Muscle of leg (tissue), 16 donors: ENCODE data around the gene NUP58. TPM values are rescaled to one million over a fixed set of nuclear protein-coding genes. Genes with fewer than 3 reads are reported as not detected.
A peak's percentile ranks its signal among the peaks of the same experiment; 100 is the strongest.

Experiments
- DNase-seq: peaks from one replicate; pipeline ENCODE4 v3.0.0; 2013
- H3K27ac ChIP-seq: one replicate; pipeline ENCODE4 v1.5.1; 2013; ENCODE audit warnings: mild to moderate bottlenecking, low read length, control low read depth
- H3K27me3 ChIP-seq: one replicate; pipeline ENCODE4 v1.6.1; 2013; ENCODE audit warnings: low read length; ENCODE audit not compliant: control insufficient read depth, insufficient read depth
- H3K36me3 ChIP-seq: one replicate; pipeline ENCODE4 v1.6.1; 2013; ENCODE audit warnings: low read length; ENCODE audit not compliant: control insufficient read depth, insufficient read depth
- H3K4me1 ChIP-seq: one replicate; pipeline ENCODE4 v1.6.1; 2013; ENCODE audit warnings: low read length; ENCODE audit not compliant: control insufficient read depth, insufficient read depth
- H3K4me3 ChIP-seq: one replicate; pipeline ENCODE4 v1.5.1; 2013; ENCODE audit warnings: low read length, control low read depth
- H3K9me3 ChIP-seq: replicated peaks from 2 replicates; pipeline ENCODE4 v1.6.1; 2013; ENCODE audit warnings: low read depth, low read length; ENCODE audit not compliant: control insufficient read depth
- WGBS: methylation state at CpG from one replicate; pipeline ENCODE4 v1.1.5; 2013; ENCODE audit warnings: missing lambda C conversion rate; ENCODE audit not compliant: insufficient coverage; 5-methylcytosine and 5-hydroxymethylcytosine counted together
- long read RNA-seq, 11 donors: transcript quantifications; one replicate each; lab custom pipeline, GENCODE V29; 2026
- polyA plus RNA-seq, 8 donors: library from polyadenylated mRNA; unstranded; fragments of 120-200 nt; gene quantifications; one replicate each; pipeline versions ENCODE4 v1.2.1 to v1.2.3, GENCODE V29; 2013; ENCODE audit warnings: inconsistent platforms in 1 of 8, low replicate concordance in 1 of 8; ENCODE audit not compliant: insufficient read length in 8 of 8, insufficient read depth in 1 of 8
- total RNA-seq: library from RNA; stranded (reverse); fragments of 120-200 nt; gene quantifications from one replicate; pipeline ENCODE4 v1.2.4, GENCODE V29; 2013

NUP58 gene, protein sequence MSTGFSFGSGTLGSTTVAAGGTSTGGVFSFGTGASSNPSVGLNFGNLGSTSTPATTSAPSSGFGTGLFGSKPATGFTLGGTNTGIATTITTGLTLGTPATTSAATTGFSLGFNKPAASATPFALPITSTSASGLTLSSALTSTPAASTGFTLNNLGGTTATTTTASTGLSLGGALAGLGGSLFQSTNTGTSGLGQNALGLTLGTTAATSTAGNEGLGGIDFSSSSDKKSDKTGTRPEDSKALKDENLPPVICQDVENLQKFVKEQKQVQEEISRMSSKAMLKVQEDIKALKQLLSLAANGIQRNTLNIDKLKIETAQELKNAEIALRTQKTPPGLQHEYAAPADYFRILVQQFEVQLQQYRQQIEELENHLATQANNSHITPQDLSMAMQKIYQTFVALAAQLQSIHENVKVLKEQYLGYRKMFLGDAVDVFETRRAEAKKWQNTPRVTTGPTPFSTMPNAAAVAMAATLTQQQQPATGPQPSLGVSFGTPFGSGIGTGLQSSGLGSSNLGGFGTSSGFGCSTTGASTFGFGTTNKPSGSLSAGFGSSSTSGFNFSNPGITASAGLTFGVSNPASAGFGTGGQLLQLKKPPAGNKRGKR
- total RNA-seq (45.0 TPM), polyA plus RNA-seq (10 to 100 TPM; 30.8 to 44.9 (median 33.9) TPM)
- long read RNA-seq, donor 1, full-length matches to known transcripts, result 1 of 1 reads
- long read RNA-seq, donor 1, partial matches to known transcripts, result 0 of 1 reads
- long read RNA-seq, donor 1, other reads (novel, unspliced or antisense), result 0 of 1 reads
- long read RNA-seq, donor 2, result 0 reads
- long read RNA-seq, donor 3, full-length matches to known transcripts, result 8 of 24 reads
- long read RNA-seq, donor 3, partial matches to known transcripts, result 16 of 24 reads
- long read RNA-seq, donor 3, other reads (novel, unspliced or antisense), result 0 of 24 reads
- long read RNA-seq, donor 4, full-length matches to known transcripts, result 3 of 3 reads
- long read RNA-seq, donor 4, partial matches to known transcripts, result 0 of 3 reads
- long read RNA-seq, donor 4, other reads (novel, unspliced or antisense), result 0 of 3 reads
- long read RNA-seq, donor 5, full-length matches to known transcripts, result 6 of 6 reads
- long read RNA-seq, donor 5, partial matches to known transcripts, result 0 of 6 reads
- long read RNA-seq, donor 5, other reads (novel, unspliced or antisense), result 0 of 6 reads
- long read RNA-seq, donor 6, full-length matches to known transcripts, result 6 of 6 reads
- long read RNA-seq, donor 6, partial matches to known transcripts, result 0 of 6 reads
- long read RNA-seq, donor 6, other reads (novel, unspliced or antisense), result 0 of 6 reads
- long read RNA-seq, donor 7, full-length matches to known transcripts, result 4 of 4 reads
- long read RNA-seq, donor 7, partial matches to known transcripts, result 0 of 4 reads
- long read RNA-seq, donor 7, other reads (novel, unspliced or antisense), result 0 of 4 reads
- long read RNA-seq, donor 8, full-length matches to known transcripts, result 4 of 4 reads
- long read RNA-seq, donor 8, partial matches to known transcripts, result 0 of 4 reads
- long read RNA-seq, donor 8, other reads (novel, unspliced or antisense), result 0 of 4 reads
- long read RNA-seq, donor 9, full-length matches to known transcripts, result 3 of 14 reads
- long read RNA-seq, donor 9, partial matches to known transcripts, result 11 of 14 reads
- long read RNA-seq, donor 9, other reads (novel, unspliced or antisense), result 0 of 14 reads
- long read RNA-seq, donor 10, full-length matches to known transcripts, result 7 of 7 reads
- long read RNA-seq, donor 10, partial matches to known transcripts, result 0 of 7 reads
- long read RNA-seq, donor 10, other reads (novel, unspliced or antisense), result 0 of 7 reads
- long read RNA-seq, donor 11, full-length matches to known transcripts, result 6 of 20 reads
- long read RNA-seq, donor 11, partial matches to known transcripts, result 14 of 20 reads
- long read RNA-seq, donor 11, other reads (novel, unspliced or antisense), result 0 of 20 reads

DNA sequence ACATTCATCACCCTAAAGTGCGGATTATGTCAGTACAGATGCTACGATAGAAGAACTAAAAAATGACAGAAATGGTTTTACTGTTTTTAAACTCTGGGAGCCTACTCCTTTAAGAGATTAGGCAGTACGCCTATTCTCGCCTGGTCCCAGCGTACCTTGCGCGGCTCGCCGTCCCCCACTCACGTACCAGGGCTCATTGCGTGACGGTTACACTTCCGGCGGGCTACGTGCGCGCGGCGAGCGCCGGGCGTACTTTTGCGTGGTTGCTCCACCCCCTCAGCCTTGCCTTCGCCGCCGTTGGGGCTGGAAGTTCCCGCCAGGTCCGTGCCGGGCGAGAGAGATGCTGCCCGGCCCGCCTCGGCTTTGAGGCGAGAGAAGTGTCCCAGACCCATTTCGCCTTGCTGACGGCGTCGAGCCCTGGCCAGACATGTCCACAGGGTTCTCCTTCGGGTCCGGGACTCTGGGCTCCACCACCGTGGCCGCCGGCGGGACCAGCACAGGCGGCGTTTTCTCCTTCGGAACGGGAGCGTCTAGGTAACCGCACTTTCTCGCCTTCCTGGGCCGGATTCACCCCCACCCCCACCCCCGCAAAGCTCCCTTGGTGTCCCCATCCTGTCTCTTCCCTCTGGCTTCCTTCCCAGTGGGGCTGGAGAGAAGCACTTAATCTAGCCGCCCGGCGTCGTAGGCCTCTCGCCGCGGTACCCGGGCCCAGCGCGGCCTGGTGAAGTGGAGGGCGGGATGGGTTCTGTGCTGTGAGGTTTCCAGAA lies at the start of gene NUP58:
NUP58 (plus strand) TSS at position 279 of the 767 bp plus-strand sequence; CDS start at position 428, 149 bp downstream.
- 0% methylated on average over 61 of the region's 64 CpGs for WGBS

DNA sequence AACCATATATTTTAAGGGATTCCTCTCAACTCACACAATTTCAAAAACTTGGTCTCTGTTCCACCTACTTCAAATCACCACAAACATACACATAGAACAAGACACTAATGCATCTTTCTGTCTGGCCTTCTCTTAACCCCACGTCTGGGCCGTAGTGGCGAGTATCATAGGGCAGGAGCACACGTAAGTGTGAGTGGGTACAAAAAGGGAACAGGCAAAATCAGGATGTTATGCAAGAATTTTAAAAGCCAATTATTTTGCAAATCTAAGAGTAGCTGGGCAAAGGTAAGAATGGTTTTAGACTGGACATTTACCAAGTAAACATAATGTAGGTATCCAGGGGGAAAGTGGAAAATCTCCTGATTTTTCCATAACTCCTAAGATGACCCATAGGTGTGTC lies 49.2 kb upstream of the NUP58 start:
- Histone ChIP-seq H3K27ac (no peak overlapping the region), H3K27me3 (no peaks in the 10 kb centered on the region), H3K36me3 (peaks cover 21% of the 10 kb centered on the region), H3K4me1 (no peaks in the 10 kb centered on the region), H3K4me3 (no peak overlapping the region), H3K9me3 (no peaks in the 10 kb centered on the region)
- WGBS, result no CpG with 5 or more reads among the region's 4 CpGs
- peak; percentile 19 for DNase-seq

More for the DNA sequence above, at the start of gene NUP58:
- Histone ChIP-seq H3K9me3 (peaks cover 2% of the 10 kb centered on the region), H3K4me3 (peak within 1 kb of the TSS; percentile 87), H3K4me1 (peaks cover 5% of the 10 kb centered on the region), H3K27ac (peak within 1 kb of the TSS; percentile 98), H3K27me3 (no peaks in the 10 kb centered on the region), H3K36me3 (peaks cover 4% of the 10 kb centered on the region)
- DNase-seq, result peak; percentile 99

DNA sequence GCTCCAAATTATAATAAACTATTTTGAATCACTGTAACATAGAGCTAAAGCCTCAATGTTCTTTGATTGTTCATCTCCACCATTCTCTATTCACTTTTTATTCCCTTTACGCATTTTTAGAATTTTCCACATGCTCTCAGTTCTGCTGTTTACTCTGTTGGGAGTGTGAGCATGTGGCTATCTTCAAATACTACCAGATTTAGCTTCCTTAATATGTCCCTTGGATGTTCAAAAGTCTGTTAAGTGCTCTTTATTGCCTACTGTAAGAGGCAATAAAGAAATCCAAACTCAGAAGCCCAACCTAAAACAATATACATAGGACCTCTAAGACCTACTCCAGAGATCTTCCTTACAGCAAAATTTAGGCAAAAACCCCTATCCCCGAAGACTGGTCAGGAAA lies 48.7 kb upstream of the NUP58 start:
- WGBS, result no CpG with 5 or more reads among the region's 2 CpGs
- Histone ChIP-seq H3K27me3 (no peaks in the 10 kb centered on the region), H3K4me3 (no peak overlapping the region), H3K36me3 (peaks cover 23% of the 10 kb centered on the region), H3K9me3 (no peaks in the 10 kb centered on the region), H3K4me1 (no peaks in the 10 kb centered on the region), H3K27ac (no peak overlapping the region)
- no peak for DNase-seq

DNA sequence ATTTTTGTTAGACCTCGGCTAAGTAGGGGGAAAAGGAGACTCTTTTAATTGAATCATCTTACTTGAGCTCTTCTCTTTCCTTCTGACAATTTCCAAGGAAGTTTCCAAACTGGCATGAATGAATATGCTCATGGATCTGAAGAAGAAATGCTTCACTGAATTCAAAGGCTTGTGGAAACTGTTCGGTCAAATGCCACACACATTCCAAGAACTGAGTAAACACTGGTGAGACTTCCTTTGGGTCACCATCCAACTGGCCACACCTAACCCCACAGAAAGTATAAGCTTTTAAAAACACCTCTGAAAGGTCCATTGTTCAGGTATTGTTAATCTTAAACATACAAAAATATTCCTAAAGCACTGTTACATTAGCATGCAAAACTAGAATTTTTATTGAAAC lies 47.7 kb upstream of the NUP58 start:
- no peaks in the 10 kb centered on the region for H3K27me3 ChIP-seq
- H3K9me3 ChIP-seq, result no peaks in the 10 kb centered on the region
- H3K27ac ChIP-seq, result no peak overlapping the region
- H3K4me3 ChIP-seq, result no peak overlapping the region
- peak; percentile 33 for DNase-seq
- H3K4me1 ChIP-seq, result no peaks in the 10 kb centered on the region
- H3K36me3 ChIP-seq, result peaks cover 23% of the 10 kb centered on the region
- no CpG with 5 or more reads among the region's 2 CpGs for WGBS

DNA sequence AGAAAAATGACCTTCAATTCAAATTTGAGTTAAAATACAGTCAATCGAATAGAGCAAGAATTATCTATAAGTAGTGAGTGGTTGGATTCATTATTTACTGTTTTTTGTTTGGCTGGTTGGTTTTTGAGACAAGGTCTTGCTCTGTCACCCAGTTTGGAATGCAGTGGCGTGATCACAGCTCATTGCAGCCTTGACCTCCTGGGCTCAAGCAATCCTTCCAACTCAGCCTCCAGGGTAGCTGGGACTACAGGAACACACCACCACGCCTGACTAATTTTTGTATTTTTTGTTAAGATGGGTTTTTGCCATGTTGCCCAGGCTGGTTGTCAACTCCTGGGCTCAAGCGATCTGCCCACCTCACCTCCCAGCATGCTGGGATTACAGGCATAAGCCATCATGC lies 39.2 kb upstream of the NUP58 start:
- Histone ChIP-seq H3K27ac (no peak overlapping the region), H3K4me1 (no peaks in the 10 kb centered on the region), H3K27me3 (no peaks in the 10 kb centered on the region), H3K9me3 (no peaks in the 10 kb centered on the region), H3K4me3 (no peak overlapping the region), H3K36me3 (peaks cover 28% of the 10 kb centered on the region)
- no peak for DNase-seq
- WGBS, result no CpG with 5 or more reads among the region's 4 CpGs

DNA sequence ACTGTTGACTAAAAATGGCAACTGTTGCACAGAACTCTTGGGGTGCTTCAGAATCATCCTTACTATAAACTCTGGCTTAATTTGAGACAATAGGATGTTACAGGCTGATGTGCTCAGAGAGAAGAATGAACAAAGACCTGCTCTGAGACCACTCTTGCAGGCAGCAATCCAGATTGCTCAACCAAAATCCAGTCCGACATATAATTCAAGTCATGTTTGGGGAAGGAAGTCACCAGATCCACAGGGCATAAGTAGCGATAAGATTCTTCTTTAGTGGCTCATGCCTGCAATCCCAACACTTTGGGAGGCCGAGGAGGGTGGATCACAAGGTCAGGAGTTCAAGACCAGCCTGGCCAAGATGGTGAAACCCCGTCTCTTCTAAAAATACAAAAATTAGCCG lies 34.7 kb upstream of the NUP58 start:
- H3K9me3 ChIP-seq, result no peaks in the 10 kb centered on the region
- no peaks in the 10 kb centered on the region for H3K27me3 ChIP-seq
- no peaks in the 10 kb centered on the region for H3K4me1 ChIP-seq
- no peak overlapping the region for H3K27ac ChIP-seq
- H3K4me3 ChIP-seq, result no peak overlapping the region
- DNase-seq, result no peak
- peaks cover 24% of the 10 kb centered on the region for H3K36me3 ChIP-seq
- WGBS, result 81% methylated on average over 2 of the region's 5 CpGs

DNA sequence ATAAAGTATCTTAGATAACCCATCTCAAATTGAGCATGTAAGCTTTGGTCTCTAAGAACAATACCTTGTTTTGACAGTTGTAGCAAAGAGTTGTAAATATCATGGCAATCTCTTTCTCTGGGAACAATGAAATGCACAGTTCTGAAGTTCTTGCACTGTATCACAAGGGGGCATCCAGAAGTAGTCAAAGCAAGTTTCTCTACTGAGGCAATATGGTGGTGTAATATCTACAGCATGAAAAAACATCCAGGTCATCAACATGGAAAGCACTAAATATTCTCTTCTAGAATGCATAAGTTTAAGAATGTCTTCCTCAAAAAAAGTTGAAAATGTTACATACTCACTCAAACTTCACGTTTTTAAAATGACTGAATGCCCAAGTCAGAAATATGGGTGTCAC lies 33.7 kb upstream of the NUP58 start:
- Histone ChIP-seq H3K9me3 (no peaks in the 10 kb centered on the region), H3K4me1 (no peaks in the 10 kb centered on the region), H3K27ac (no peak overlapping the region), H3K27me3 (no peaks in the 10 kb centered on the region), H3K4me3 (no peak overlapping the region), H3K36me3 (peaks cover 23% of the 10 kb centered on the region)
- WGBS, result 67% methylated on average over 1 of the region's 1 CpG
- no peak for DNase-seq

DNA sequence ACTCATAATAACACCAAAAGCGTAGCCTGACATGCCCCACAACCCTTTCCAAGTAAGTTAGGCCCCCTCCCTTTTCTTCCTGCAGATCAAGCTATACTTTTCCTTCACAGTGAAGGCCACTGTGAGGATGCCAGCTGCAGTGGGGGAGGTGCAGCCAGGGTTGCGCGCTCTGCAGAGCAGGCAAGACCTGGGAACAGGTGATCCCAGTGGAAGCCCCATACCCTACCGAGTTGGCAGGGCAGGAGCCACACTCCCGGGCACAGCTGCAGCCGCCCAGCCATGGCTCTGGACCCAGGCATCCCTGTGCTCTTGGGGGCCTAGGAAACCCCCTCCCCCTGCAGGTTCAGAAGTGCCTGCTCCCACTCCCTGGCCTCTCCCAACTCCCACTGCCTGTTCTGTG lies 32.9 kb upstream of the NUP58 start:
- Histone ChIP-seq H3K36me3 (peaks cover 17% of the 10 kb centered on the region), H3K4me1 (no peaks in the 10 kb centered on the region), H3K9me3 (no peaks in the 10 kb centered on the region), H3K27ac (no peak overlapping the region), H3K27me3 (no peaks in the 10 kb centered on the region), H3K4me3 (no peak overlapping the region)
- WGBS, result 88% methylated on average over 5 of the region's 6 CpGs
- no peak for DNase-seq
